Ammon's horn (tissue), 1 donor: ENCODE measurements around the gene PRDM8.

Source experiments
- DNase-seq: peaks from one replicate; pipeline ENCODE4 v3.0.0-alpha.2; 2016; ENCODE audit warnings: low spot score

PRDM8 gene

DNA sequence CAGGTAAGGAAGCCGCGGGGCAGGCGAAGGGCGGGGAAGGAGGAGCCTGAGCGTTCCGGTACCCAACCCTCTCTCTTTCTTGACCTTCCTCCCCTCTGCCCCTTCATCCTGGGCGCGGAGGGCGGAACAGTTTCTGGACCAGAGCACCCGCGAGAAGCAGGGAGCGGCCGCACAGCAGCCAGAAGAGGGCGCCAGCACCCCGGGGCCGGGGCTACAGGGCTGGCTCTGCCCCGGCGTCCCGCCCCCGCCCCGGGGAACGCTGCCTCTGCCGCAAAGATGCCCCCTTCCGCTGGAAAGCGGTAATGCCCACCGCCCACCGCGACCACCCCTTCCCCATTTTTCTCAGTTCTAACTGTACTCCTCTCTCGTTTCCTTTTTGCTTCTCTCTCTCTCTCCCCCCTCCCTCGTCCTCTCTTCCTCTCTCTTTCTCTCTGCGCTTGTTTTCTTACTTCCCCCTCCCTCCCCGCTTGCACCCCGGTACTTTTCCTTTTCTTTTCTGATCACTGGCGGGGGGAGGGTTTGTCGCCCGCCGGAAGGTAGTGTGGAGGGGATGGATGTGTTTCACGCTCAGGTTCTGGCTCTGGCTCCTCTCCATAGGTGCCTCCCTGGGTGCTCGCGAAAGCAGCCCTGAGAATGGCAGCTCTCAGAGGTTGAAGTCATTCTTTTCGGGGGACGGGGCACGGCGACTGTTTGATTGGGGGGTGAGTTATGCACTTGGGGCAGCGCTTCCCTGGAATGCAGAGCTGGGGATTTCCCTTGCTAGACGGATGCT, 13.1 kb upstream of the PRDM8 start:
- peak; percentile 84 for DNase-seq

GRCh38 chr4:80184825-80185756, 12.2 kb upstream of the PRDM8 start:
- no peak for DNase-seq

GRCh38 chr4:80185787-80186548, 11.3 kb upstream of the PRDM8 start:
- no peak for DNase-seq

GRCh38 chr4:80186676-80187075, 10.6 kb upstream of the PRDM8 start:
- DNase-seq: peak; percentile 83

- no peak for DNase-seq
These were observed 9.6 kb upstream of the PRDM8 start for GRCh38 chr4:80187677-80188076.

DNA sequence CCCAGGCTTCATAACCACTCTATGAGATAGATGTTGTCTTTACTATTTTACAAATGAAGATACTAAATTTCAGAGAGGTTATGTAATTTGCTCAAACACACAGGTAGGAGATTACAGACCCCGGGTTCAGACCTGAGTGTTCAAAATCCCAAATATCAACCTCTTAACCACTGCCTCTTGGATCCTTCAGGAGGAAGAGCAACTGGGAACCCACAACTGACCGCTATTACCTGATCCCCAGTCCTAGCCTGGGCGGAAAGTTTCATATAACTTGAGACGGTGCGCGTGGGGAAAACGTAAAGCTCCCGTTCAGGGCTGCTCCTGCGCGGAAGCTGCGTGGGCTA, 8.9 kb upstream of the PRDM8 start:
- no peak for DNase-seq

DNA sequence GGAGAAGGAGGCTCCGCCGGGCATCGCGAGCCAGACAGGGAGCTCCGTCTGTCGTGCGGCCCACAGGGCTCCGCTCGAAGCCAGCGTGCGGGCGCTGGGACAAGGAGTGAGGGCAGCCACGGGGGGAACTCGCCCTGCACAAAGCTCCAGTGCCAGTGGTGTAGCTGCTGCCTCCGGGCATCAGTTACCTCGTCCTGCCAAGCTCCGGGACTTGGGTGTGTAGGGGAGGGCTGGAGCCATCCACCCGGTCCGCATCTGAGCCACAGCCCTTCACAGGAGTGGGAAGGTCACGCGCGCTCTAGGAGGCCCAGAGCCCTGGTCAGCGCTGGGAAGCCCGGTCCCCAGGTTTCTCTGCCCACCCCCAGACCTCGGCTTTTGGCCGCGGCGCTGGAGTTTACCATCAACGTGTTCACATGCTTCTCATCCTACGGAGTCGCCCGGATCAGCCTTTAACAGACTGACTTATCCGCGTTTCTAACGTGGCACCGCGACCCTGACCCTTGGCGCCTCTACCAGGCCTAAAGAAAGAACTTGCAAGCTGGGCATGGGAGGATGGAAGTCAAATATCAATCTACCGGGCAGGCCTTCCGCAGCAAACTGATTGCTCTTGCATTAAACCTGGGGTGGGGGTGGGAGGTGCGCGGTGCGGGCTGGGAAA, 8.4 kb upstream of the PRDM8 start:
- no peak for DNase-seq

DNA sequence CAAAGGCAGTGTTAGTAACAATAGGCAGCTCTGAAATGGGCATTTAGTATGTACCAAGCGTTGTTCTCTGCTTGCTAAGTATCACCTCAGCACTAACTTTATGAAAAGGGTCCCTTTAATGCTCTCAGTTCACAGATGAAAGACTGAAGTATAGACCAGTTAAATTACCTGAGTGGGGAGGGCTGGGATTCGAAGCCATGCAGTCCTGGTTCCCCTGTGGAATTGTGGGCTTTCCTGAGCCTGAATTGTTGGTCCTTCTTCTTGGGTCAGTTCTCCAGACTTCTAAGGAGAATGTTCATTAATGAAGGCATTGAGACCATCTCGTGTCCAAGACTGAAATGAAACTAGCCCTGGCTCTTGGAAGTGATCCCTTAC, 7.7 kb upstream of the PRDM8 start:
- DNase-seq: no peak

GRCh38 chr4:80189956-80190677, 7.2 kb upstream of the PRDM8 start:
- DNase-seq: no peak

DNA sequence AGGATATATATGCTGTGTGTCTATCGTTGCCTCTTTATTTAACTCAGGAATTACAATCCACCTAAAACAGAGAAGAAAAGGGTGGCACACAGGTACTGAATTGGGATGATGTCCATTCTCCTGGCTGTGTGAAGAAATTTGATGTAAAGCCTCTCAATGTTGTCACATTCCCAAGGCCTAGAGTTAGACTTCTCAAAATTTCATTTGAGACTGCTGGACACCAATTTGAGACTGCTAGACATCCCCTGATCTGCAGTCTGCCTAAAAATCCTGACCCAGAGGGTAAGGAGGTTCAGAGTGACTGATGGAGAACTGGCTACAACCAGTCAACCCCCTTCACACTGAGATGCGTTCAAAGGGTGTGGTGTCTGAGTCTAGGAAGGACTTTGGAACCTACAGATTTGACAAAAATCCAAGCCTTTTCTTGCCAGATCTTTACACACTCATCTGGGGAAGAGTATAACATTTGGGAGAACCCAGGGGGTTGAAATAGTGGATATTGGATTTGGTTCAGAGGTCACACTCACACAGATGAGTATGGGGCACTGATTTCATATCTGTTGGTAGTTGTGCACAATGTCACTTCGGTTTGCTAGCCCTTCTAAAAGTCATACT, 4.9 kb upstream of the PRDM8 start:
- no peak for DNase-seq

GRCh38 chr4:80192937-80193336, 4.4 kb upstream of the PRDM8 start:
- no peak for DNase-seq

DNA sequence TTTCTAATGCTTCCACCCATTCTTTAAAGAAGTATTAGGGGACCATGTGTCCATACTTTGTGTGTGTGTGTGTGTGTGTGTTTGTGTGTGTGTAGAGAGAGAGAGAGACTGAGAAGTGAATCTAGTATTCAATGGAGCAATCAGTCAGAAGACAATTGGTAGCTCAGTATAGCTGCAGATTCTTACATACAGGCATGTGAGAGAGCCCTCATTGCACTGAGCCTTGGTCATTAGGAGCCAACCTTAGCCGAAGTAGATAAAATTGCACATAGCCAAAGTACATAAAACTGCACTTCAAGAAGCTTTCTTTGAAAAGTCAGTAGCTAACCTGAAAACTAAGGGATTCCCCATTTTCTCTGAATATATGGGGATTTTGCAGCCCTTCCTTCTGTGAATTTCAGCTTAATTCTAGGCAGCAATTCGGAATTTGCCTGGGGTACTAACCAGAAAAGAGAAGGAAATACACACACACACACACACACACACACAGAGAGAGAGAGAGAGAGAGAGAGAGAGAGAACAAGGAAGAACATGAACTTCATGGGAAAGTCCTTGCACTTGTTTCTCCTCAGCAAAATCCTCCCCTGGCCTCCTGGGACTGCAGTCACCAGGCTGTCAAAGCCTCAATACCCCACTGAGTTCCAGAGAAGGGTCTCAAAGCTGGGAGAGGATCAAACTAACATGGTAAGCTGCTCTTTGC, 1.7 kb upstream of the PRDM8 start:
- no peak for DNase-seq

GRCh38 chr4:80196259-80196921, 913 bp upstream of the PRDM8 start:
- DNase-seq: peak; percentile 65

DNA sequence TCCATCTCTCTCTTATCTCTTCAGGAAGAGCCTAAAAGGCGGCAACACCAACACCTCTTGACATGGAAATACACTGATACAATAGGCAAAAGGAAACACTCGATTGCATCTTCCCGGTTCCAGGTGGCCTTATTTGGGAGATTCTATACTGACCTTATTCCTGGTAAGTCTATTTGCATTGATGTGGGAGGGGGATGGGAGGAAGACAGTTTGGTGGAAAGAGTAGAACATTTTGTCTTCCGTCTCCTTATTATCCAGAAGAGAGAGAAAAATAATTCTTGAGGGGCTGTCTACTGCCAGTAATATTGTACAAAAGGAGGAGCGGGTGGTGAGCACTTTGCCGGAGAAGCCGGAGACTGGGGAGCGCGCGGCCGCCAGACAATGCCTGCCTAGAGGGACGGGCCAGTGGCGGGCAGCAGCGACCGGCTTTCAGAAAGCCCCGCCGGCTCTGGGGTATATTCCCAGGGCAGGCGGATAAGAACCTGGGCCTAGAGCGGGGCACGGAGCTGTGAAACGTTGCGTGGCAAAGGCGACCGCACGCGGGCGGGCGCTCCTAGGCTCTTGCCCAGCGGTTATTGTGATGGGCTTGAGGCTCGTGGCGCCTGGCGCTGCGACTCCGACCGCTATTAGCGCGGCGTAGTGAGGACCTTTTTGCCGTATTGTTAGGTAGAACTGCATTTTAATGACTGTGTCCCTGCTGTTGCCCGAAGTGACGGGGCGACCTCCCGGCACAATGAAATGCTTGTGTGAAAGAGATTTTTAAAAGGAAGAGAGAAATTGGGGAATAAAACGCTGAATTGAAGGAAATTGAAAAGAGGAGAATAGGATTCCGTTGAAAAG, 518 bp downstream of the PRDM8 start:
- DNase-seq: peak; percentile 53

DNA sequence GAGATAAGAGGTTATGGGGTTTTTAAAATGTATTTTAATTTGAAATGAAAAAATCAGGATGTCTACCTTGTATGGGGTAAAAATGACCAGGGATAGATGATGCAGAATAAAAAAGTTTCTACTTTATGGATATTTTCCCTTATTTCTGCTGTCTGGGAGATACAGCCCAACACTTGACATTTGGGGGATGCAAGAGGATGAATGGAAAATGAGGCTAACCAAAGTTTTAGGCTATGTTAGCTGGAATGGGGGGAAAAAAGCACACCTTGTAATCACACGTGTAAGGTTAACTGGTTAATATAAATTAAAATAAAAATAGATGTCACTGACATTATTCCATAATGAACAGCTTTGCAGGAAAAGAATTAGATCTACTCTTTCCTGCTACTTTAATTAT, 1.1 kb downstream of the PRDM8 start:
- no peak for DNase-seq

DNA sequence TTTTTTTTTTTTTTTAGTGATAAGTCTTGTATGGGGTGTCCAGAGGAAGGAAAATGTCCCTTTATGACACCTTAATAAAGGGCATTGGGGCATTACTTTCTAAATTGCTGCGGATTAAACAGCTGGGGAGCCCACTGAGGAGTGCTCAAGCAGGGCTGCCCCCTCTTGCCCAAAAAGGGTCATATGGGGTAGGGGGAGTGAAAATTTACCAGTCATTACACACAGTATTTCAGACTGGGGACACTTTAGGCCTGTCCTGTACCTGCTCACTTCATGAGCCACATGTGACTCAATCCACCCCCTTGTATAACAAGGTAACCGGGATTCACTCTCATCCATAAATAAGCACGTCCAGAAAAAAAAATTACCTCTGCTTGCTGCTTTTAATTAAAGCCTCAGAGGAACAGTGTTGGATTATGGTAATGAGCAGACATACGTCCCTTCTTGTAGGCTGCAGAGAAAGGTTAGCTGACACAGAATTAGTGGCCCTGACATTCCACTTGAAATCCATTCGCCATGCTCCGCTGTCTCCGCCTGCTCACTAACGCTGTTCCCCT, 1.8 kb downstream of the PRDM8 start:
- DNase-seq: no peak

DNA sequence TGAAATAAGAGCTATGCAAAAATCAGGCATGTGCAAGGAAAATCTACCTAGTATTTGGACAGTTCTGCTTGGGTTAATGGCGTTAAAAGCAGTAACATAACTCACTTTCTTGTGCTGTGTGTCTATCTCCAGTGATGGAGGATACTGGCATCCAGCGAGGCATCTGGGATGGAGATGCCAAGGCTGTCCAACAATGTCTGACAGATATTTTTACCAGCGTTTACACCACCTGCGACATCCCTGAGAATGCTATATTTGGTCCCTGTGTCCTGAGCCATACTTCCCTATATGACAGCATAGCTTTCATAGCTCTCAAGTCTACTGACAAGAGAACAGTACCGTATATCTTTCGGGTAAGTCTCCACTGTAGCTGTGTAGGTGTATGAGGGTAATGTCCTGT, 2.6 kb downstream of the PRDM8 start:
- DNase-seq: no peak
